DMS153 treated with DMSO at 0.1 percent for 48 hours (cell line): ENCODE results near the gene TSPAN19.
"Not testable (repeated sequence)": the region's sequence is repeated elsewhere in the genome, so short reads cannot be mapped to it uniquely, and the experiment has no call there.

Experiments used
- DNase-seq: peaks from one replicate; lab custom pipeline; 2025; ENCODE audit not compliant: unreplicated experiment; lab: John Stamatoyannopoulos, UW

TSPAN19 gene

GRCh38 chr12:85036234-85036707 is at the start of gene TSPAN19, which contains the start of gene LRRIQ1:
TSPAN19 (minus strand) TSS chr12:85036277; CDS start chr12:85029946, 6,331 bp downstream.
LRRIQ1 (plus strand) TSS chr12:85036351; CDS start chr12:85038177, 1,826 bp downstream.
- DNase-seq, result peak; percentile 82

DNA sequence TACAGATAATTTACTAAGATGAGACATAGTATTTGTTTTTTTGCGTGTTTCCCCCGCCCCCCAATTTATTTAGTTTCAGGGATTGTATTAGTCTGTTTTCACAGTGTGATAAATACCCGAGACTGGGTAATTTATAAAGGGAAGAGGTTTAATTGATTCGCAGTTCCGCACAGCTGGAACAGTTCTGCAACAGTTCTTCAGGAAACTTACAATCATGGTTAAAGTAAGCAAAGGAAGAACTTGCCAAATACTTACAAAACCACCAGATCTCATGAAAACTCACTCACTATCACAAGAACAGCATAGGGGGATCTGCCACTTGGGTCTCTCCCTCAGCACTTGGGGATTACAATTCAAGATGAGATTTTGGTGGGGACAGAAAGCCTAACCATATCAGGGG is 49.0 kb upstream of the TSPAN19 start:
- DNase-seq, result no peak

DNA sequence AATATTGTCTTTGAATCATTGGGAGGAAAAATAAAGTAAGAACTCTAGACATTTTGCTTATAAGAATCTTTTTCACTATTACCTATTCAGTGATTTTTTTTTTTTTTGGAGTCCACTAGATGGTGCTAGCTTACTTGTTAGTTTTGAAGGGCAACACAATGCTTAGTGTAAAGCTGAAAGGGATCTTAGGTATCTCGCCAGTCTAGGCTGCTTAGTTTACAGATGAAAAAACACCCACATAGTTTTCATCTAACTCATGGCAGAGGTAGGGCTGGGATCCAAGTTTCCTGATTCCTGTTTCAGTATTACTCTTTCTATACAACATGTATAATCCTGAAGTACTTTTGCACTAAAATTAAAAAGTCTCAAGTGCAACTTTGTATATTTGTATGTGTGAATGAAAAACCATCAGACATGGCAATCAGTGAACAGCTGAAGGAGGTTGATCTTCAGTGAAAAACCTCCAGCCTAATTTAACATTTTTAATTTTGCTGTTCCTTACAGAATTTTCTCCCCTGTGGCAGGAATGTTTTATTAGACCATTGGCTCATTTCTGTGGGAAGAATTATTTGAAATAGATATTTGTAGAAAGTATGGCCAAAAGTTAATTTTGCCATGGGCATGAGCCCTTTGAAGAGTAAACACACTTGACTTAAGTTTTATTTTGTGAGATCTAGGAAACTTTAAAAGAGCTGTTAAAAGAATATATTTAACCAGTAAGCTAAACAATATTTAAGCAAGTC is 40.8 kb upstream of the TSPAN19 start:
- DNase-seq, result peak; percentile 29

GRCh38 chr12:85072826-85073225 is 36.7 kb upstream of the TSPAN19 start:
- DNase-seq, result no peak

DNA sequence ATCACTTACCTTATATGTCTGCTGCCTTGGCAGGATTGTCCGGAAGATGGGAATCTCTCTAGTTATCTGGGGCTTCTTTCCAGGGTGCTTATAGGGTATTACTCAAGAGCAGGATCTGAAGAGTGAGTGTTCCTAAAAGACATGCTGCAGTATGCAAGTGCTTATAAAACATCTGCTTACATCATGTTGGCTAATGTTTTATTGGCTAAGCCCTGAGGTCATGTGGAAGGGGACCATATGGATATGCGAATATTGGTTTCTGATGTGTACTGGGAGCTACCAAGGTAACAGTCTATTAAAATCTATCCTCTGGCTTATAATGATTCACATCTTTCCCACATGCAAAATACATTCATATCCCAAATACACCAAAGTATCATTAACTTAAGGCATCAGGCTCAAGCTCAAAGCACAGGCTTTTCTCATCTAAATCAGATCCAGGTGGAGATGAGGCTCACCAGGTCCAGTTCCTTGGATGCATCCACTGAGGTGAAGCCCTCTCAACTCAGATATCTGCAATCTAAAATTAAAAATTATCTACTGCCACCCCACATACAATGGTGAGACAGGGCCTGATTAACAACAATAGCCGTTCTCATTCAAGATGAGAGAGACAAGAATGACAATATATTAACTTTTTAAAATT is 29.9 kb upstream of the TSPAN19 start:
- DNase-seq, result no peak

- DNase-seq, result no peak
Measured at GRCh38 chr12:85060916-85061315, 24.8 kb upstream of the TSPAN19 start.

- DNase-seq, result no peak
Measured at GRCh38 chr12:85059594-85059993, 23.5 kb upstream of the TSPAN19 start.

DNA sequence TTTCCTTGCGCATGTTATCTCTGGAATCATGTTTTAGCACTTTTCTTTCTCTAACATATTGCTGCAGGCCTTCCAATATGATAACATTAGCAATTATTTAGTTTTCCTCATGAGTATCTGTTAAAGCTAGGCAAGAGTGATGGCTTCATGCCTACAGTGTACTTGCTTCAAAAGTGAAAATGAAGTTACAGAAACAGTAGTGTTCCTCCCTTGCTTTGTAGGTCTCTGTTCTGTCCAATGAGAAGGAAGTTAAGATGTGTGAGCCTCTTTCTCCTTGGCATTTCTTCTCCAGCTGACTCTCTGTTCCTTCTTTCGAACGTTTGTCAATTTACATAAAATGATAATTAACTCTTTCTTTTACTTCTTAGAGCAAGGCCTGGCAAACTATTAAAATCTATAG is 22.3 kb upstream of the TSPAN19 start:
- DNase-seq, result no peak

DNA sequence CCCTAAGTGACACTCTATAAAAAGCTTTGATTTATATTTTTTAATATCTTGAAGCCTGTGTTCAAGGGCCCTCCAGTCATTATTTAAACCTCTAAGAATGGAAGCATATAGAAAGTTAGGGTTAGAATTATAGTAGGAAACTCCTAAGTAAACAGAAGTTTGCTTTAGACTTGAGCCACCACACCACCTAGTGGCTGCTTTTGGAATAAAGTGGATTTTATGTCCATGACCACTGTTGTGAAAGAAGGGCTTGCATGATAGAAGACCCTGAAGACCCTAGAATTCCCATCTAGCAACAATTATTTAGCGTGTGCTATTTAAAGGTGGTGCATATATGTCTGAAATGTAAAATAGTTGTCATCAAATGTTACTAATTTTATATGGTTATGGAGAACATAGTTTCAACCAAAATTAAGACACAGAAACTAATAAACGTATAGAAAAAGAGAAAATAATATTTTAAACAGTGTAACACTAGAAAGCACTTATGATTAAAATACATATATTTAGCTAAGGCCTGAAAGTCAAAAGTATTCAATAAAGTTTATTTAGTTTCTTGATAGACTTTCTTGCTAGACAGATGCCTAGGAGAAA is 21.4 kb upstream of the TSPAN19 start:
- no peak for DNase-seq

DNA sequence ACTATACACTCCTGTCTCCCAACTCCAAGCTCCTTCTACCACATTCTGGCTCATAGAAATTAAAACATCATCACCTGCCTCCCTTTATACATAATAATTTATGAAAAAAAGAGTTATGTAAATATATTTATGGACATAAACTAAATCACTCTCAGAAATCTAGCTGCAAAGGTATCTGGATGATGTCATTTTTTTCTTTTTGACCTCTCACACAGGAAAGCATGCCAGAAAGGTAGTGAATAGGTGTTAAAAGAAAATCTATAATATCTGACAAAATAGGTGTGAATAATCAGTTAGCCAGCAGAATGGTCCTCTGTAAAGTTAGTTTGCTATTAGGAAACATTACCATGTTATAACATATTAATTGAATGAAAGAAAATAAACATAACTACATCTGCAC is 7.8 kb upstream of the TSPAN19 start:
- no peak for DNase-seq

GRCh38 chr12:85041395-85041794 is 5.3 kb upstream of the TSPAN19 start:
- DNase-seq, result no peak

- no peak for DNase-seq
Measured at GRCh38 chr12:85036733-85037132, 656 bp upstream of the TSPAN19 start.

DNA sequence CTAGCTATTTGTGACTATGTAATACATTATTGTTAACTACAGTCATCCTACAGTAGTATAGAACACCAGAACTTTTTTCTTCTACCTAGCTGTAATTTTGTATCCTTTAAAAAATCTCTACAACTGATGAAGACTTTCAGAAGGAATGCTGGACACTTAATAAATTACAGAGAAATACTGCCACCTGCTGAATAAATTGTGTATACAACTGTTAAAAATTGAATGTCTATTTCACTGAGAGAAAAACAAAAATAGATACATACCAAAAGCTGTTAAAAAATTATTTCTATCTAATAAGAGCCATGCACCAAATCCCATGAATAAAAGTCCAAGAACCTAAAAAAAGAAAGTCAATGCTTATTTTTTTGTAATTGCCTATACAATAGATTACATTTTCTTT is 6.6 kb downstream of the TSPAN19 start:
- DNase-seq, result peak; percentile 51

DNA sequence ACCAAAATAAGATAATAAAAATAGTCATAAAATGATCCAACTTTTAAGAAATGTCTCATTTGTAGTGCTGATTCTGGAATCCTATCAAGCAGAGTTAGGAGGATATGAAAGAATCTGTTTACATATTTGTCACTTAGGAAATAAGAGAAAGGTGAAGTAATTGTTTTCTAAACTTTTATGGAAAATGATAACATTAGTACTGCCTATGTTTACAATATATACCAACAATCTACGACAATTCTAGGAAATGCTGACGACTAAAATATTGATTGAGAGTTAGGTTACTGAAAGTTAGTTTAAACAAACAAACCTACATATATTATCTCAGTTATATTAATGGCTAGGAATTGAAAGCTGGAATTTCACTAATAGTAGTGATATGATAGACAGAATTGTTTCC is 18.0 kb downstream of the TSPAN19 start:
- no peak for DNase-seq

GRCh38 chr12:85017618-85018017 is 18.5 kb downstream of the TSPAN19 start:
- DNase-seq, result no peak

DNA sequence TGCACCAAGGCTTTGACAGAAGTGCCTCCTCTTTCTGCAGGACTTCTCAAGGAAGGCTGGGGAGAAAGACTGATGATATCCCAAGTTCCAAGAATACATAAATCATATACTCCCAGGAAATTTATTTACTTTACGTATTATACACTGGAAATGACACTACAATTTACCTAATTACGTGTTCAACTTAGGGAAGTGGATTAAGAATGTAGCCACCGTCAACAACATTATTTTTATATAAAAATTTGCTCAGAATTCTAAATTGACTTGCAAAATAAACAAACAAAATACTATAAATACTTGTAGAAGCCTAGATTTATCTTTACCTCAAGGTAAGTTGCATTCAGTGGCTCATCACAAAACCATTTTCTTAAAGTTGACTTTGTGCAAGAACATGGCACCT is 18.9 kb downstream of the TSPAN19 start:
- DNase-seq, result no peak

- no peak for DNase-seq
Measured at GRCh38 chr12:85016413-85016812, 19.7 kb downstream of the TSPAN19 start.

- DNase-seq, result no peak
Measured at GRCh38 chr12:85007836-85008235, 28.2 kb downstream of the TSPAN19 start.

GRCh38 chr12:85006206-85006605 is 29.9 kb downstream of the TSPAN19 start:
- no peak for DNase-seq

GRCh38 chr12:85005615-85006014 is 30.5 kb downstream of the TSPAN19 start:
- no peak for DNase-seq

DNA sequence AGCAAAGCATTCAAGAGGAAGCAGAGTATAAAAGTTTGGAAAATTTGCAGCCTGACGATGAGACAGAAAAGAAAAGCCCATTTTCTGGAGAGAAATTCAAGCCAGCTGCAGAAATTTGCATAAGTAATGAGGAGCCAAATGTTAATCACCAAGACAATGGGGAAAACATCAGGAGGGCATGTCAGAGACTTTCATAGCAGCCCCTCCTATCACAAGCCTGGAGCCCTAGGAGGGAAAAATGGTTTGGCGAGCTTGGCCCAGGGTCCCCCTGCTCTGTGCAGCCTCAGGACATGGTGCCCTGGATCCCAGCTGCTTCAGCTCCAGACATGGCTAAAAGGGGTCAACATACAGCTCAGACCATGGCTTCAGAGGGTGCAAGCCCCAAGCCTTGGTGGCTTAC is 31.0 kb downstream of the TSPAN19 start:
- not testable (repeated sequence) for DNase-seq

GRCh38 chr12:85004204-85004603 is 31.9 kb downstream of the TSPAN19 start:
- DNase-seq, result no peak
